KMS-11 (cell line): Measurements from ENCODE around the gene GPR176.

Experiments
- H2AFZ ChIP-seq: fragments of 200-600 bp; sonication (generic); 2 replicates; pipeline ENCODE4 v1.6.1; 2016; ENCODE audit warnings: antibody characterized with exemption, mixed run types, low read depth
- H3K27ac ChIP-seq: fragments of 200-600 bp; sonication (generic); 2 replicates; pipeline ENCODE4 v1.6.1; 2016; ENCODE audit warnings: mild to moderate bottlenecking, mixed run types
- H3K27me3 ChIP-seq: fragments of 200-600 bp; sonication (generic); 2 replicates; pipeline ENCODE4 v1.6.1; 2017; ENCODE audit warnings: mild to moderate bottlenecking, low read depth, mixed run types, moderate library complexity; ENCODE audit not compliant: insufficient read depth
- H3K36me3 ChIP-seq: fragments of 200-600 bp; sonication (generic); 2 replicates; pipeline ENCODE4 v1.6.1; 2017; ENCODE audit warnings: mild to moderate bottlenecking, mixed run types; ENCODE audit not compliant: insufficient read depth
- H3K4me1 ChIP-seq: fragments of 200-600 bp; sonication (generic); 2 replicates; pipeline ENCODE4 v1.6.1; 2016; ENCODE audit warnings: mild to moderate bottlenecking, low read depth, mixed run types; ENCODE audit not compliant: poor library complexity, severe bottlenecking
- H3K4me2 ChIP-seq: fragments of 200-600 bp; sonication (generic); 2 replicates; pipeline ENCODE4 v1.7.0; 2016; ENCODE audit warnings: mild to moderate bottlenecking, mixed run types
- H3K4me3 ChIP-seq: fragments of 200-600 bp; sonication (generic); IDR thresholded peaks from 2 replicates; pipeline ENCODE4 v1.6.1; 2017; ENCODE audit warnings: low read depth, low read length, mixed read lengths; ENCODE audit not compliant: insufficient read depth
- H3K79me2 ChIP-seq: fragments of 200-600 bp; sonication (generic); 2 replicates; pipeline ENCODE4 v1.6.1; 2016; ENCODE audit warnings: low read depth, mixed run types; ENCODE audit not compliant: insufficient read depth
- H3K9ac ChIP-seq: fragments of 200-600 bp; sonication (generic); 2 replicates; pipeline ENCODE4 v1.6.1; 2016; ENCODE audit warnings: mild to moderate bottlenecking, mixed run types
- H4K20me1 ChIP-seq: fragments of 200-600 bp; sonication (generic); 2 replicates; pipeline ENCODE4 v1.6.1; 2016; ENCODE audit warnings: mild to moderate bottlenecking, mixed run types; ENCODE audit not compliant: insufficient read depth
- CTCF ChIP-seq: fragments of 200-600 bp; sonication (generic); conservative IDR thresholded peaks from 2 replicates; pipeline ENCODE4 v1.6.1; 2017; ENCODE audit warnings: low read depth, mild to moderate bottlenecking, antibody characterized with exemption, low read length, moderate library complexity, mixed read lengths

Gene GPR176

GRCh38 chr15:39963786-39964185 lies 43.7 kb upstream of the GPR176 start:
- TF ChIP-seq CTCF = no peak
- Histone ChIP-seq H3K27me3 (no peaks in the 10 kb centered on the region), H3K9ac (no peak overlapping the region), H3K27ac (no peak overlapping the region), H3K4me3 (no peak overlapping the region), H3K4me2 (no peak overlapping the region), H3K4me1 (peaks cover 5% of the 10 kb centered on the region), H2AFZ (no peak overlapping the region), H3K79me2 (no peaks in the 10 kb centered on the region), H3K36me3 (no peaks in the 10 kb centered on the region; the same call in 1 of the 2 replicates), H4K20me1 (no peaks in the 10 kb centered on the region)

- Histone ChIP-seq H3K9ac (no peak overlapping the region), H4K20me1 (no peaks in the 10 kb centered on the region), H3K79me2 (no peaks in the 10 kb centered on the region), H3K27ac (no peak overlapping the region), H3K4me2 (no peak overlapping the region), H3K27me3 (no peaks in the 10 kb centered on the region), H3K36me3 (peaks cover 6% of the 10 kb centered on the region; the same call in 1 of the 2 replicates), H2AFZ (no peak overlapping the region), H3K4me1 (no peaks in the 10 kb centered on the region), H3K4me3 (no peak overlapping the region)
- no peak for TF ChIP-seq CTCF
Measured at GRCh38 chr15:39961051-39961450, 41.0 kb upstream of the GPR176 start.

- Histone ChIP-seq H3K36me3 (peaks cover 6% of the 10 kb centered on the region; the same call in 1 of the 2 replicates), H3K9ac (no peak overlapping the region), H3K4me1 (no peaks in the 10 kb centered on the region), H3K4me2 (no peak overlapping the region), H3K27me3 (no peaks in the 10 kb centered on the region), H2AFZ (no peak overlapping the region), H3K4me3 (no peak overlapping the region), H3K27ac (no peak overlapping the region), H4K20me1 (no peaks in the 10 kb centered on the region), H3K79me2 (no peaks in the 10 kb centered on the region)
- no peak for TF ChIP-seq CTCF
Measured at GRCh38 chr15:39960411-39960810, 40.3 kb upstream of the GPR176 start.

- H3K27ac ChIP-seq = no peak overlapping the region
- H3K4me2 ChIP-seq = no peak overlapping the region
- H3K36me3 ChIP-seq = peaks cover 6% of the 10 kb centered on the region; the same call in 1 of the 2 replicates
- no peaks in the 10 kb centered on the region for H3K4me1 ChIP-seq
- H3K4me3 ChIP-seq = no peak overlapping the region
- no peaks in the 10 kb centered on the region for H3K79me2 ChIP-seq
- no peak overlapping the region for H3K9ac ChIP-seq
- no peak for TF ChIP-seq CTCF
- H2AFZ ChIP-seq = no peak overlapping the region
- H4K20me1 ChIP-seq = no peaks in the 10 kb centered on the region
- no peaks in the 10 kb centered on the region for H3K27me3 ChIP-seq
Measured at GRCh38 chr15:39959411-39959810, 39.3 kb upstream of the GPR176 start.
